AG20443 (cell line): ENCODE results near the gene PELI2.

Experiments used
- DNase-seq: peaks from one replicate; pipeline ENCODE4 v3.0.0; 2012; ENCODE audit warnings: low spot score, mixed read lengths

PELI2 gene

GRCh38 chr14:56247495-56248200 lies 129.4 kb downstream of the PELI2 start:
- no peak for DNase-seq

- DNase-seq = no peak
Measured at GRCh38 chr14:56248442-56248841, 130.2 kb downstream of the PELI2 start.

GRCh38 chr14:56261046-56261445 lies 142.8 kb downstream of the PELI2 start:
- DNase-seq = no peak

- no peak for DNase-seq
Measured at GRCh38 chr14:56262530-56262929, 144.3 kb downstream of the PELI2 start.

- DNase-seq = no peak
Measured at GRCh38 chr14:56268039-56268438, 149.8 kb downstream of the PELI2 start.

GRCh38 chr14:56268673-56269072 lies 150.5 kb downstream of the PELI2 start:
- no peak for DNase-seq

GRCh38 chr14:56270921-56271320 lies 152.7 kb downstream of the PELI2 start:
- no peak for DNase-seq

- peak; percentile 71 for DNase-seq
Measured at GRCh38 chr14:56271970-56272369, 153.8 kb downstream of the PELI2 start.

GRCh38 chr14:56273155-56273554 lies 154.9 kb downstream of the PELI2 start:
- peak; percentile 79 for DNase-seq

GRCh38 chr14:56273951-56274350 lies 155.7 kb downstream of the PELI2 start:
- DNase-seq = no peak

GRCh38 chr14:56274556-56274955 lies 156.3 kb downstream of the PELI2 start:
- DNase-seq = peak; percentile 19

- DNase-seq = no peak
Measured at GRCh38 chr14:56276108-56276507, 157.9 kb downstream of the PELI2 start.

GRCh38 chr14:56278383-56278782 lies 160.2 kb downstream of the PELI2 start:
- DNase-seq = no peak

GRCh38 chr14:56280843-56281242 lies 162.6 kb downstream of the PELI2 start:
- DNase-seq = no peak

GRCh38 chr14:56282179-56282578 lies 164.0 kb downstream of the PELI2 start:
- no peak for DNase-seq

GRCh38 chr14:56284641-56285040 lies 166.4 kb downstream of the PELI2 start:
- no peak for DNase-seq

GRCh38 chr14:56289155-56289554 lies 170.9 kb downstream of the PELI2 start:
- DNase-seq = no peak

GRCh38 chr14:56290195-56290594 lies 172.0 kb downstream of the PELI2 start:
- DNase-seq = no peak

- DNase-seq = no peak
Measured at GRCh38 chr14:56292970-56293369, 174.8 kb downstream of the PELI2 start.

- DNase-seq = no peak
Measured at GRCh38 chr14:56293506-56293905, 175.3 kb downstream of the PELI2 start.

GRCh38 chr14:56294128-56294527 lies 175.9 kb downstream of the PELI2 start:
- peak; percentile 19 for DNase-seq

- no peak for DNase-seq
Measured at GRCh38 chr14:56295743-56296142, 177.5 kb downstream of the PELI2 start.

GRCh38 chr14:56297449-56297848 lies 179.2 kb downstream of the PELI2 start:
- no peak for DNase-seq

GRCh38 chr14:56299306-56299984 lies 181.2 kb downstream of the PELI2 start:
- DNase-seq = no peak
